ENCODE results near the gene SRPK2.

GRCh38 chr7:105355701-105356100, 33.0 kb downstream of the SRPK2 start:
- no peak for TF ChIP-seq ZBTB21 (tag by site-specific recombination; IDR thresholded peaks at IDR 0.05)
- no peak for TF ChIP-seq ZNF138 (tag by site-specific recombination; IDR thresholded peaks at IDR 0.05; ENCODE audit: borderline replicate concordance)
- no peak for TF ChIP-seq ZNF23 (tag by site-specific recombination; IDR thresholded peaks at IDR 0.05; ENCODE audit: borderline replicate concordance)

Measured in HEK293 (cell line).